Measurements from ENCODE around the gene PTPRN2. TPM values are rescaled to one million over a fixed set of nuclear protein-coding genes. Genes with fewer than 3 reads are reported as not detected.

PTPRN2 gene
- polyA plus RNA-seq, 1 of the 3 experiments (the other 2 are of a cell fraction): 4.0 TPM

DNA sequence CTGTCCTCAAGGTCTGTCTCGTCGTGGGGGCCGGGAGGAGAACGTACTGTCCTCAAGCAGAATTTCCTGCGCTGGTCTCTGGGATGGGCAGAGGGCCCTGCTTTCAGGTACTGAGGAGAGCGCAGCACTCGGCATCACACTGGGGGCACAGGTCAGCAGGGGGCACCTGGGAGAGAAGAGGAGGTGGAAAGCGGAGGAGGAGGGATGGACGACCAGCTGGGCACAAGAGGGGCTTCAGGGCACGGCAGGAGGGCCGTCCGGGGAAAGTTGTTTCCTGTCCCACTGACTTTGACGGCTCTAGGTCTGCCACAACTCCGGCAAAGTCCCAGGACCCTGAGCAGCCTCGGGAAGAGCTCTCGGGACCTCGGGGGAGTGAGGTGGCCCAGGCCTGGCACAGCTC is 714.0 kb downstream of the PTPRN2 start:
- no peaks in the 10 kb centered on the region for H4K20me1 ChIP-seq (ENCODE audit: insufficient read depth)
- no peak overlapping the region for H2AFZ ChIP-seq (ENCODE audit: low read depth)
- H3K4me3 ChIP-seq (ENCODE audit: low read depth in 2 of 2, low read length in 1 of 2): no peak overlapping the region
- no peaks in the 10 kb centered on the region for H3K9me3 ChIP-seq
- no peak overlapping the region for H3K9ac ChIP-seq
- H3K4me2 ChIP-seq: no peak overlapping the region
- WGBS (ENCODE audit: low lambda C conversion rate): 55% methylated on average over 17 of the region's 17 CpGs
- no peaks in the 10 kb centered on the region for H3K36me3 ChIP-seq (replicated peaks in 1 of 2; ENCODE audit: control insufficient read depth in 1 of 2, insufficient read depth in 2 of 2, low read length in 1 of 2)
- no peak overlapping the region for H3K27ac ChIP-seq (ENCODE audit: low read depth in 2 of 2, low read length in 1 of 2)
- no peaks in the 10 kb centered on the region for H3K9me2 ChIP-seq
- ChIA-PET POLR2A (no interaction called here), CTCF (interaction anchor here (0.6 to 1.5 kb wide), 8 partner anchors 20 to 633 kb away, joined by 3 to 5 read pairs (median 3); no protein-coding TSS in a partner anchor)
- TF ChIP-seq USF2 (IDR thresholded peaks at IDR 0.05; ENCODE audit: borderline replicate concordance, low read depth, low read length): no peak
- no peak for TF ChIP-seq FOSL2 (IDR thresholded peaks at IDR 0.05; ENCODE audit: borderline replicate concordance, low read depth)
- TF ChIP-seq MXI1 (IDR thresholded peaks at IDR 0.05; ENCODE audit: low read depth, low read length): no peak
- no peak for TF ChIP-seq FOXM1 (IDR thresholded peaks at IDR 0.05; ENCODE audit: low read depth)
- no peak for TF ChIP-seq TEAD4 (IDR thresholded peaks at IDR 0.05; ENCODE audit: borderline replicate concordance, insufficient read depth)
- TF ChIP-seq CHD2 (IDR thresholded peaks at IDR 0.05; ENCODE audit: low read length, partially characterized antibody): no peak
- TF ChIP-seq RFX5 (IDR thresholded peaks at IDR 0.05; ENCODE audit: low read length): no peak
- TF ChIP-seq NFIC (IDR thresholded peaks at IDR 0.05; ENCODE audit: borderline replicate concordance): no peak
- TF ChIP-seq, protein P1, sequence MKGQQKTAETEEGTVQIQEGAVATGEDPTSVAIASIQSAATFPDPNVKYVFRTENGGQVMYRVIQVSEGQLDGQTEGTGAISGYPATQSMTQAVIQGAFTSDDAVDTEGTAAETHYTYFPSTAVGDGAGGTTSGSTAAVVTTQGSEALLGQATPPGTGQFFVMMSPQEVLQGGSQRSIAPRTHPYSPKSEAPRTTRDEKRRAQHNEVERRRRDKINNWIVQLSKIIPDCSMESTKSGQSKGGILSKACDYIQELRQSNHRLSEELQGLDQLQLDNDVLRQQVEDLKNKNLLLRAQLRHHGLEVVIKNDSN (IDR thresholded peaks at IDR 0.05; ENCODE audit: borderline replicate concordance, low read depth): no peak
- no peak for TF ChIP-seq MAX (IDR thresholded peaks at IDR 0.05; ENCODE audit: low read depth)
- no peak for TF ChIP-seq POLR2AphosphoS5 (IDR thresholded peaks at IDR 0.05; ENCODE audit: low read depth, low read length)
- no peak for TF ChIP-seq TAF1 (IDR thresholded peaks at IDR 0.05; ENCODE audit: borderline replicate concordance, low read depth, low read length)
- no peak for TF ChIP-seq GATA2 (CRISPR knock-in tag; IDR thresholded peaks at IDR 0.05)
- TF ChIP-seq EP300 (IDR thresholded peaks at IDR 0.05; ENCODE audit: borderline replicate concordance in 1 of 2, low read depth in 1 of 2, low read length in 1 of 2): no peak
- no peaks in the 10 kb centered on the region for H3K27me3 ChIP-seq (ENCODE audit: insufficient read depth)
- peaks cover 0 to 2% of the 10 kb centered on the region in 2 experiments; a peak in 1 of 4 replicates for H3K4me1 ChIP-seq (ENCODE audit: control insufficient read depth in 1 of 2, insufficient read depth in 2 of 2, low read depth in 1 of 2, low read length in 1 of 2)
- DNase-seq: no peak
- H3K79me2 ChIP-seq (ENCODE audit: insufficient read depth): no peaks in the 10 kb centered on the region
- H3F3A ChIP-seq (replicated peaks; ENCODE audit: insufficient read depth): no peaks in the 10 kb centered on the region

- no peak overlapping the region for H3K4me3 ChIP-seq (ENCODE audit: low read depth in 2 of 2, low read length in 1 of 2)
- H2AFZ ChIP-seq (ENCODE audit: low read depth): no peak overlapping the region
- H3K4me2 ChIP-seq: no peak overlapping the region
- H3F3A ChIP-seq (replicated peaks; ENCODE audit: insufficient read depth): no peaks in the 10 kb centered on the region
- H3K79me2 ChIP-seq (ENCODE audit: insufficient read depth): no peaks in the 10 kb centered on the region
- H3K9me2 ChIP-seq: no peaks in the 10 kb centered on the region
- H3K36me3 ChIP-seq (replicated peaks in 1 of 2; ENCODE audit: control insufficient read depth in 1 of 2, insufficient read depth in 2 of 2, low read length in 1 of 2): no peaks in the 10 kb centered on the region
- H3K27me3 ChIP-seq (ENCODE audit: insufficient read depth): no peaks in the 10 kb centered on the region
- WGBS (ENCODE audit: low lambda C conversion rate): 65% methylated on average over 17 of the region's 30 CpGs
- ChIA-PET CTCF (interaction anchor here (1.0 to 1.5 kb wide), 4 partner anchors 13 to 475 kb away, joined by 3 to 5 read pairs (median 4); no protein-coding TSS in a partner anchor), POLR2A (no interaction called here)
- DNase-seq: no peak
- H3K9ac ChIP-seq: no peak overlapping the region
- H3K27ac ChIP-seq (ENCODE audit: low read depth in 2 of 2, low read length in 1 of 2): no peak overlapping the region
- TF ChIP-seq RFX5 (IDR thresholded peaks at IDR 0.05; ENCODE audit: low read length) (no peak), NFIC (IDR thresholded peaks at IDR 0.05; ENCODE audit: borderline replicate concordance) (no peak), ELF1 (IDR thresholded peaks at IDR 0.05) (no peak), USF2 (IDR thresholded peaks at IDR 0.05; ENCODE audit: borderline replicate concordance, low read depth, low read length) (no peak), RCOR1 (IDR thresholded peaks at IDR 0.05; ENCODE audit: low read length) (no peak)
- H4K20me1 ChIP-seq (ENCODE audit: insufficient read depth): no peaks in the 10 kb centered on the region
- H3K9me3 ChIP-seq: no peaks in the 10 kb centered on the region
- peaks cover 0 to 2% of the 10 kb centered on the region in 2 experiments; a peak in 1 of 4 replicates for H3K4me1 ChIP-seq (ENCODE audit: control insufficient read depth in 1 of 2, insufficient read depth in 2 of 2, low read depth in 1 of 2, low read length in 1 of 2)
These were observed 714.4 kb downstream of the PTPRN2 start for GRCh38 chr7:157873181-157873580.
